ENCODE measurements around the gene SEC14L3. TPM values are rescaled to one million over a fixed set of nuclear protein-coding genes. Genes with fewer than 3 reads are reported as not detected.

Gene SEC14L3
- total and polyA plus RNA-seq, 8 donors, result 0.05 TPM; not detected in 7

DNA sequence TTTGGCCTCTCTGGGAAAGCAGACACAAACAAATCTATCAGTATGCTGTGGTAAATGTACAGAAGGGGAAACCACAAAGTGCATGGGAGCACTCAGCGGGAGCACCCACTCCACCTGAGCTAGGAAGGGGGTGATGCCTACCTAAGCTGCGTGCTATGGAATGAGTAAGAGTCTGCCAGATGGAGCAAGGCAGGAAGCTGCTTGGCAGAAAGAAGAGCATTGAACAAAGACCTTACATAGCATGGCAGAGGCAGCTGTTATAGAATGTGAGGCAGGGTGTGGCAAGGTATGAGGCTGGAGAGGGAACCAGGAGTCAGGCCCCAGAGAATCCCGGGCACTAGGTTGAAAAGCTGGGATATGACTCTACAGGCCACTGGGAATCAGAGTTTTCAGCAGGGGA lies 60.0 kb downstream of the SEC14L3 start:
- H3K27me3 ChIP-seq, result no peaks in the 10 kb centered on the region
- intact Hi-C loops (cut with DNase I), result no loop called here
- WGBS, 2 donors, result 90 to 93% methylated on average over 3 of the region's 3 CpGs
- no peak overlapping the region for H3K27ac ChIP-seq
- no peaks in the 10 kb centered on the region for H3K9me3 ChIP-seq
- TF ChIP-seq, protein P1, sequence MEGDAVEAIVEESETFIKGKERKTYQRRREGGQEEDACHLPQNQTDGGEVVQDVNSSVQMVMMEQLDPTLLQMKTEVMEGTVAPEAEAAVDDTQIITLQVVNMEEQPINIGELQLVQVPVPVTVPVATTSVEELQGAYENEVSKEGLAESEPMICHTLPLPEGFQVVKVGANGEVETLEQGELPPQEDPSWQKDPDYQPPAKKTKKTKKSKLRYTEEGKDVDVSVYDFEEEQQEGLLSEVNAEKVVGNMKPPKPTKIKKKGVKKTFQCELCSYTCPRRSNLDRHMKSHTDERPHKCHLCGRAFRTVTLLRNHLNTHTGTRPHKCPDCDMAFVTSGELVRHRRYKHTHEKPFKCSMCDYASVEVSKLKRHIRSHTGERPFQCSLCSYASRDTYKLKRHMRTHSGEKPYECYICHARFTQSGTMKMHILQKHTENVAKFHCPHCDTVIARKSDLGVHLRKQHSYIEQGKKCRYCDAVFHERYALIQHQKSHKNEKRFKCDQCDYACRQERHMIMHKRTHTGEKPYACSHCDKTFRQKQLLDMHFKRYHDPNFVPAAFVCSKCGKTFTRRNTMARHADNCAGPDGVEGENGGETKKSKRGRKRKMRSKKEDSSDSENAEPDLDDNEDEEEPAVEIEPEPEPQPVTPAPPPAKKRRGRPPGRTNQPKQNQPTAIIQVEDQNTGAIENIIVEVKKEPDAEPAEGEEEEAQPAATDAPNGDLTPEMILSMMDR (IDR thresholded peaks at IDR 0.05), result no peak
- DNase-seq, result no peak
- H3K36me3 ChIP-seq, result peaks cover 0 to 4% (median 0%) of the 10 kb centered on the region in 3 donors
- H3K4me1 ChIP-seq, result no peaks in the 10 kb centered on the region
- no peak for FAIRE-seq
- H3K4me3 ChIP-seq, result no peak overlapping the region
- no peak for ATAC-seq

Other genes with a start within 250 kb of the SEC14L3 start
- 1 to 10 TPM in 4 of 6 donors, under 1 TPM in 2; 0.32 to 5.8 (median 1.5) TPM for gene LIF, start 225.3 kb downstream of the SEC14L3 start, total RNA-seq
- 1 to 10 TPM; 2.7 to 4.5 TPM for gene LIF, start 225.3 kb downstream of the SEC14L3 start, polyA plus RNA-seq
- 1 to 10 TPM in 2 of 6 donors, under 1 TPM in 3, not detected in 1; 0.13 to 1.5 (median 0.38) TPM for gene OSM, start 205.2 kb downstream of the SEC14L3 start, total RNA-seq
- gene OSM, start 205.2 kb downstream of the SEC14L3 start, polyA plus RNA-seq, result under 1 TPM; 0.23 to 0.26 TPM
- gene CASTOR1, start 182.5 kb downstream of the SEC14L3 start, total RNA-seq, result 1 to 10 TPM; 1.8 to 7.3 (median 3.8) TPM
- gene CASTOR1, start 182.5 kb downstream of the SEC14L3 start, polyA plus RNA-seq, result 1 to 10 TPM; 7.3 to 8.3 TPM
- gene TBC1D10A, start 145.1 kb downstream of the SEC14L3 start, total RNA-seq, result 10 to 100 TPM in 1 of 6 donors, 1 to 10 TPM in 5; 4.0 to 14.1 (median 7.4) TPM
- 10 to 100 TPM; 12.4 to 19.4 TPM for gene TBC1D10A, start 145.1 kb downstream of the SEC14L3 start, polyA plus RNA-seq
- gene SF3A1, start 115.1 kb downstream of the SEC14L3 start, total RNA-seq, result 100 to 1,000 TPM in 1 of 6 donors, 10 to 100 TPM in 5; 77.2 to 102 (median 95.4) TPM
- 10 to 100 TPM; 19.2 to 21.6 TPM for gene SF3A1, start 115.1 kb downstream of the SEC14L3 start, polyA plus RNA-seq
- gene CCDC157, start 115.0 kb downstream of the SEC14L3 start, total RNA-seq, result 1 to 10 TPM; 1.1 to 2.6 (median 1.2) TPM
- gene CCDC157, start 115.0 kb downstream of the SEC14L3 start, polyA plus RNA-seq, result 1 to 10 TPM; 5.3 to 8.2 TPM
- gene RNF215, start 84.6 kb downstream of the SEC14L3 start, total RNA-seq, result 10 to 100 TPM in 2 of 6 donors, 1 to 10 TPM in 4; 6.0 to 11.6 (median 8.9) TPM
- gene RNF215, start 84.6 kb downstream of the SEC14L3 start, polyA plus RNA-seq, result 10 to 100 TPM in 1 of 2 donors, 1 to 10 TPM in 1; 9.9 to 13.9 TPM
- 1 to 10 TPM; 2.6 to 6.6 (median 3.6) TPM for gene SEC14L2, start 75.0 kb downstream of the SEC14L3 start, total RNA-seq
- gene SEC14L2, start 75.0 kb downstream of the SEC14L3 start, polyA plus RNA-seq, result 1 to 10 TPM; 3.6 to 5.1 TPM
- 10 to 100 TPM in 1 of 6 donors, 1 to 10 TPM in 5; 3.2 to 11.6 (median 8.0) TPM for gene MTFP1, start 46.2 kb downstream of the SEC14L3 start, total RNA-seq
- gene MTFP1, start 46.2 kb downstream of the SEC14L3 start, polyA plus RNA-seq, result 10 to 100 TPM; 13.1 to 15.7 TPM
- 1 to 10 TPM in 1 of 6 donors, under 1 TPM in 2, not detected in 3; 0.12 to 1.4 (median 0.12) TPM for gene SEC14L4, start 33.7 kb upstream of the SEC14L3 start, total RNA-seq
- under 1 TPM; 0.33 to 0.46 TPM for gene SEC14L4, start 33.7 kb upstream of the SEC14L3 start, polyA plus RNA-seq
- 1 to 10 TPM in 5 of 6 donors, under 1 TPM in 1; 0.51 to 3.9 (median 2.3) TPM for gene SEC14L6, start 74.7 kb upstream of the SEC14L3 start, total RNA-seq
- gene SEC14L6, start 74.7 kb upstream of the SEC14L3 start, polyA plus RNA-seq, result 1 to 10 TPM; 3.0 to 6.0 TPM
- gene GAL3ST1, start 102.6 kb upstream of the SEC14L3 start, total RNA-seq, result 1 to 10 TPM; 2.2 to 6.6 (median 3.4) TPM
- gene GAL3ST1, start 102.6 kb upstream of the SEC14L3 start, polyA plus RNA-seq, result 1 to 10 TPM; 8.1 to 8.5 TPM
- 10 to 100 TPM; 33.8 to 66.9 (median 36.7) TPM for gene PES1, start 119.9 kb upstream of the SEC14L3 start, total RNA-seq
- 10 to 100 TPM; 54.1 to 55.8 TPM for gene PES1, start 119.9 kb upstream of the SEC14L3 start, polyA plus RNA-seq
- 10 to 100 TPM in 1 of 6 donors, 1 to 10 TPM in 5; 3.6 to 10.0 (median 5.9) TPM for gene TCN2, start 135.2 kb upstream of the SEC14L3 start, total RNA-seq
- gene TCN2, start 135.2 kb upstream of the SEC14L3 start, polyA plus RNA-seq, result 1 to 10 TPM; 5.4 to 6.8 TPM
- gene SLC35E4, start 163.8 kb upstream of the SEC14L3 start, total RNA-seq, result 1 to 10 TPM in 5 of 6 donors, under 1 TPM in 1; 0.90 to 1.7 (median 1.3) TPM
- 1 to 10 TPM; 1.0 to 1.1 TPM for gene SLC35E4, start 163.8 kb upstream of the SEC14L3 start, polyA plus RNA-seq
- 1 to 10 TPM; 2.2 to 6.5 (median 3.4) TPM for gene DUSP18, start 195.9 kb upstream of the SEC14L3 start, total RNA-seq
- 1 to 10 TPM; 2.2 to 2.5 TPM for gene DUSP18, start 195.9 kb upstream of the SEC14L3 start, polyA plus RNA-seq
- gene OSBP2, start 222.9 kb upstream of the SEC14L3 start, total RNA-seq, result 1 to 10 TPM; 2.3 to 3.3 (median 2.6) TPM
- 1 to 10 TPM; 1.9 to 2.9 TPM for gene OSBP2, start 222.9 kb upstream of the SEC14L3 start, polyA plus RNA-seq

Data from pancreas (tissue), 10 donors.